Astrocyte (in vitro differentiated cells and primary cell): ENCODE data around the gene FKBP1A. TPM values are rescaled to one million over a fixed set of nuclear protein-coding genes. Genes with fewer than 3 reads are reported as not detected.

ENCODE experiments used
- DNase-seq: peaks from one replicate; pipeline ENCODE4 v3.0.0-alpha.2; 2010; ENCODE audit warnings: low read depth
- FAIRE-seq: peaks from 2 replicates; lab custom pipeline; 2011; peaks lifted over from hg19 to GRCh38; lab: Jason Lieb, UNC
- H2AFZ ChIP-seq: 2 replicates; pipeline ENCODE4 v1.6.0; 2012; ENCODE audit warnings: low read depth, low read length, inconsistent platforms
- H3K27ac ChIP-seq: 2 replicates; pipeline ENCODE4 v1.5.1; 2011; ENCODE audit warnings: low read depth, low read length, inconsistent platforms
- H3K27me3 ChIP-seq: 2 replicates; pipeline ENCODE4 v1.6.0; 2011; ENCODE audit warnings: low read length, inconsistent platforms; ENCODE audit not compliant: insufficient read depth
- H3K36me3 ChIP-seq: 2 replicates; pipeline ENCODE4 v1.5.1; 2011; ENCODE audit warnings: low read length, inconsistent platforms; ENCODE audit not compliant: insufficient read depth
- H3K4me1 ChIP-seq: 2 replicates; pipeline ENCODE4 v1.5.1; 2011; ENCODE audit warnings: low read length, inconsistent platforms; ENCODE audit not compliant: insufficient read depth
- H3K4me2 ChIP-seq: 2 replicates; pipeline ENCODE4 v1.6.0; 2012; ENCODE audit warnings: low read length, inconsistent platforms
- H3K4me3 ChIP-seq: 2 replicates; pipeline ENCODE4 v1.5.1; 2011; ENCODE audit warnings: low read depth, mild to moderate bottlenecking, low read length, inconsistent platforms; ENCODE audit not compliant: insufficient read depth
- H3K79me2 ChIP-seq: 2 replicates; pipeline ENCODE4 v1.6.0; 2012; ENCODE audit warnings: mild to moderate bottlenecking, low read length, inconsistent platforms; ENCODE audit not compliant: insufficient read depth
- H3K9ac ChIP-seq: 2 replicates; pipeline ENCODE4 v1.6.0; 2012; ENCODE audit warnings: mild to moderate bottlenecking, low read length, inconsistent platforms
- H3K9me3 ChIP-seq: 2 replicates; pipeline ENCODE4 v1.5.1; 2012; ENCODE audit warnings: low read depth, mild to moderate bottlenecking, low read length, inconsistent platforms; ENCODE audit not compliant: insufficient read depth
- H4K20me1 ChIP-seq: 2 replicates; pipeline ENCODE4 v1.6.0; 2012; ENCODE audit warnings: low read length, inconsistent platforms; ENCODE audit not compliant: insufficient read depth
- H3K27ac Mint-ChIP-seq: one replicate; pipeline ENCODE4 v1.8.0; 2021; ENCODE audit warnings: mild to moderate bottlenecking, mixed read lengths; ENCODE audit not compliant: unreplicated experiment
- H3K27me3 Mint-ChIP-seq: one replicate; pipeline ENCODE4 v1.8.0; 2021; ENCODE audit warnings: low read depth, mixed read lengths; ENCODE audit not compliant: unreplicated experiment
- H3K36me3 Mint-ChIP-seq: one replicate; pipeline ENCODE4 v1.8.0; 2021; ENCODE audit warnings: low read depth, mixed read lengths; ENCODE audit not compliant: unreplicated experiment
- H3K4me1 Mint-ChIP-seq: one replicate; pipeline ENCODE4 v1.8.0; 2021; ENCODE audit warnings: low read depth, mixed read lengths; ENCODE audit not compliant: unreplicated experiment
- H3K4me3 Mint-ChIP-seq: one replicate; pipeline ENCODE4 v1.8.0; 2021; ENCODE audit warnings: mild to moderate bottlenecking, moderate library complexity, mixed read lengths; ENCODE audit not compliant: unreplicated experiment
- H3K9me3 Mint-ChIP-seq: one replicate; pipeline ENCODE4 v1.8.0; 2021; ENCODE audit warnings: mild to moderate bottlenecking, mixed read lengths; ENCODE audit not compliant: unreplicated experiment
- CTCF ChIP-seq: IDR thresholded peaks from 2 replicates; pipeline ENCODE4 v1.5.1; 2011; ENCODE audit warnings: low read depth, mild to moderate bottlenecking, inconsistent platforms, low read length, moderate library complexity; ENCODE audit not compliant: insufficient read depth
- EZH2 ChIP-seq: IDR thresholded peaks from 2 replicates; pipeline ENCODE4 v1.6.1; 2012; ENCODE audit warnings: mild to moderate bottlenecking, low read length, inconsistent platforms; ENCODE audit not compliant: insufficient read depth
- total RNA-seq: library from RNA; stranded (reverse); gene quantifications from 2 replicates; pipeline ENCODE4 v1.2.1, GENCODE V29; 2021

FKBP1A gene
- total RNA-seq, 1 donor from 2014 or later: 379 TPM

- Histone ChIP-seq H3K27ac (no peak overlapping the region), H2AFZ (no peak overlapping the region)
- H3K27ac Mint-ChIP-seq: no peak overlapping the region
Observed at GRCh38 chr20:1320902-1321653, 71.8 kb downstream of the FKBP1A start.

GRCh38 chr20:1320016-1320415, 72.8 kb downstream of the FKBP1A start:
- H3K27ac ChIP-seq: no peak overlapping the region
- no peak overlapping the region for H3K4me3 Mint-ChIP-seq
- no peaks in the 10 kb centered on the region for H3K9me3 Mint-ChIP-seq
- no peak for FAIRE-seq
- H3K9ac ChIP-seq: no peak overlapping the region
- no peaks in the 10 kb centered on the region for H3K79me2 ChIP-seq
- H3K27me3 ChIP-seq: no peaks in the 10 kb centered on the region
- H3K36me3 ChIP-seq: no peaks in the 10 kb centered on the region
- no peak overlapping the region for H3K27ac Mint-ChIP-seq
- H3K9me3 ChIP-seq: no peaks in the 10 kb centered on the region
- H3K4me1 ChIP-seq: peaks cover 31% of the 10 kb centered on the region
- H3K36me3 Mint-ChIP-seq: no peaks in the 10 kb centered on the region
- H3K4me1 Mint-ChIP-seq: peaks cover 2% of the 10 kb centered on the region
- DNase-seq: no peak
- H4K20me1 ChIP-seq: no peaks in the 10 kb centered on the region
- no peak overlapping the region for H3K4me2 ChIP-seq
- H2AFZ ChIP-seq: no peak overlapping the region
- H3K4me3 ChIP-seq: no peak overlapping the region
- H3K27me3 Mint-ChIP-seq: peaks cover 15% of the 10 kb centered on the region
- TF ChIP-seq CTCF (no peak), EZH2 (no peak)

More at GRCh38 chr20:1320902-1321653, 71.8 kb downstream of the FKBP1A start:
- peaks cover 34% of the 10 kb centered on the region for H3K4me1 ChIP-seq
- H3K27me3 ChIP-seq: no peaks in the 10 kb centered on the region
- Mint-ChIP-seq H3K36me3 (no peaks in the 10 kb centered on the region), H3K4me1 (peaks cover 2% of the 10 kb centered on the region), H3K9me3 (no peaks in the 10 kb centered on the region), H3K4me3 (peak overlapping the region; percentile 50), H3K27me3 (peaks cover 15% of the 10 kb centered on the region)
- H3K4me3 ChIP-seq: no peak overlapping the region
- no peak overlapping the region for H3K9ac ChIP-seq
- H3K79me2 ChIP-seq: peaks cover 9% of the 10 kb centered on the region
- H3K4me2 ChIP-seq: no peak overlapping the region
- FAIRE-seq (no peak), DNase-seq (no peak)
- TF ChIP-seq EZH2 (no peak), CTCF (no peak)
- no peaks in the 10 kb centered on the region for H3K9me3 ChIP-seq
- no peaks in the 10 kb centered on the region for H3K36me3 ChIP-seq
- peaks cover 2% of the 10 kb centered on the region for H4K20me1 ChIP-seq

GRCh38 chr20:1319462-1319861, 73.4 kb downstream of the FKBP1A start:
- Mint-ChIP-seq H3K27ac (no peak overlapping the region), H3K4me3 (no peak overlapping the region), H3K36me3 (no peaks in the 10 kb centered on the region), H3K27me3 (peaks cover 15% of the 10 kb centered on the region), H3K9me3 (no peaks in the 10 kb centered on the region), H3K4me1 (peaks cover 2% of the 10 kb centered on the region)
- no peak for DNase-seq
- Histone ChIP-seq H3K36me3 (no peaks in the 10 kb centered on the region), H3K4me3 (no peak overlapping the region), H2AFZ (no peak overlapping the region), H3K27me3 (no peaks in the 10 kb centered on the region), H4K20me1 (no peaks in the 10 kb centered on the region), H3K4me2 (no peak overlapping the region), H3K27ac (no peak overlapping the region), H3K4me1 (peaks cover 25% of the 10 kb centered on the region), H3K9me3 (no peaks in the 10 kb centered on the region), H3K9ac (no peak overlapping the region), H3K79me2 (no peaks in the 10 kb centered on the region)
- no peak for FAIRE-seq
- no peak for TF ChIP-seq EZH2
- TF ChIP-seq CTCF: no peak
